ENCODE results near the gene PDE4B.
A peak's percentile ranks its signal among the peaks of the same experiment; 100 is the strongest.
"Not testable (repeated sequence)": the region's sequence is repeated elsewhere in the genome, so short reads cannot be mapped to it uniquely, and the experiment has no call there.

PDE4B gene

GRCh38 chr1:65814752-65815151, 22.1 kb downstream of the PDE4B start:
- no peak for DNase-seq (ENCODE audit: low spot score)
- FAIRE-seq, result no peak

- DNase-seq (ENCODE audit: low spot score) (no peak), FAIRE-seq (no peak)
Observed at GRCh38 chr1:65817891-65818290, 25.2 kb downstream of the PDE4B start.

- FAIRE-seq, result no peak
- DNase-seq (ENCODE audit: low spot score), result no peak
Observed at GRCh38 chr1:65818966-65819365, 26.3 kb downstream of the PDE4B start.

- FAIRE-seq, result no peak
- peak; percentile 66 for DNase-seq (ENCODE audit: low spot score)
Observed at GRCh38 chr1:65820983-65821382, 28.3 kb downstream of the PDE4B start.

- FAIRE-seq (no peak), DNase-seq (ENCODE audit: low spot score) (no peak)
Observed at GRCh38 chr1:65821386-65821785, 28.7 kb downstream of the PDE4B start.

GRCh38 chr1:65824103-65824502, 31.4 kb downstream of the PDE4B start:
- DNase-seq (ENCODE audit: low spot score) (no peak), FAIRE-seq (no peak)

GRCh38 chr1:65825741-65826140, 33.0 kb downstream of the PDE4B start:
- DNase-seq (ENCODE audit: low spot score), result no peak
- FAIRE-seq, result no peak

- DNase-seq (ENCODE audit: low spot score) (no peak), FAIRE-seq (no peak)
Observed at GRCh38 chr1:65826782-65827181, 34.1 kb downstream of the PDE4B start.

GRCh38 chr1:65827346-65827745, 34.7 kb downstream of the PDE4B start:
- no peak for FAIRE-seq

GRCh38 chr1:65830306-65830705, 37.6 kb downstream of the PDE4B start:
- DNase-seq (ENCODE audit: low spot score) (no peak), FAIRE-seq (no peak)

More at GRCh38 chr1:65827346-65827745, 34.7 kb downstream of the PDE4B start:
- DNase-seq (ENCODE audit: low spot score), result no peak

- DNase-seq (ENCODE audit: low spot score) (no peak), FAIRE-seq (no peak)
Observed at GRCh38 chr1:65832296-65832695, 39.6 kb downstream of the PDE4B start.

GRCh38 chr1:65836686-65837085, 44.0 kb downstream of the PDE4B start:
- FAIRE-seq (no peak), DNase-seq (ENCODE audit: low spot score) (no peak)

GRCh38 chr1:65840683-65841082, 48.0 kb downstream of the PDE4B start:
- DNase-seq (ENCODE audit: low spot score) (no peak), FAIRE-seq (no peak)

- no peak for FAIRE-seq
Observed at GRCh38 chr1:65844296-65844695, 51.6 kb downstream of the PDE4B start.

GRCh38 chr1:65844821-65845534, 52.3 kb downstream of the PDE4B start:
- DNase-seq (ENCODE audit: low spot score) (no peak), FAIRE-seq (no peak)

More at GRCh38 chr1:65844296-65844695, 51.6 kb downstream of the PDE4B start:
- DNase-seq (ENCODE audit: low spot score), result no peak

GRCh38 chr1:65845535-65846060, 52.9 kb downstream of the PDE4B start:
- DNase-seq (ENCODE audit: low spot score) (no peak), FAIRE-seq (no peak)

- FAIRE-seq (no peak), DNase-seq (ENCODE audit: low spot score) (no peak)
Observed at GRCh38 chr1:65846866-65847265, 54.2 kb downstream of the PDE4B start.

GRCh38 chr1:65850281-65850680, 57.6 kb downstream of the PDE4B start:
- FAIRE-seq, result no peak

GRCh38 chr1:65856591-65856990, 63.9 kb downstream of the PDE4B start:
- not testable (repeated sequence) for DNase-seq (ENCODE audit: low spot score); FAIRE-seq

More at GRCh38 chr1:65850281-65850680, 57.6 kb downstream of the PDE4B start:
- DNase-seq (ENCODE audit: low spot score), result no peak

- FAIRE-seq, result no peak
Observed at GRCh38 chr1:65866439-65866838, 73.7 kb downstream of the PDE4B start.

GRCh38 chr1:65872301-65872700, 79.6 kb downstream of the PDE4B start:
- no peak for DNase-seq (ENCODE audit: low spot score)
- no peak for FAIRE-seq

More at GRCh38 chr1:65866439-65866838, 73.7 kb downstream of the PDE4B start:
- DNase-seq (ENCODE audit: low spot score), result no peak

GRCh38 chr1:65878342-65878741, 85.6 kb downstream of the PDE4B start:
- DNase-seq (ENCODE audit: low spot score); FAIRE-seq: not testable (repeated sequence)

GRCh38 chr1:65880611-65881010, 87.9 kb downstream of the PDE4B start:
- FAIRE-seq, result no peak
- no peak for DNase-seq (ENCODE audit: low spot score)
